Spleen (tissue), 7 donors: ENCODE results near the gene TJP2.

Source experiments
- POLR2A ChIP-seq, 3 donors: fragments of 450-650 bp; IDR thresholded peaks; one replicate each; pipeline ENCODE4 v1.5.1; 2017; ENCODE audit warnings: antibody characterized with exemption in 3 of 3, mild to moderate bottlenecking in 1 of 3
- POLR2AphosphoS5 ChIP-seq, 3 donors: sonication (generic); formaldehyde crosslinking; IDR thresholded peaks; one replicate each; pipeline ENCODE4 v1.5.1; 2017; ENCODE audit warnings: antibody characterized with exemption in 3 of 3
- TF ChIP-seq, protein P1 (sequence below), 11 experiments: fragments of 200-600 bp in 7 of 11; fragments of 450-650 bp in 4 of 11; sonication (generic) in 4 of 11; IDR thresholded peaks in 8 of 11; conservative IDR thresholded peaks in 3 of 11; 1 replicate in 7 of 11; 2 replicates in 4 of 11; pipeline versions ENCODE4 v1.4.0 to v1.8.0; 2016 to 2021; ENCODE audit warnings: antibody characterized with exemption in 11 of 11, inconsistent platforms in 4 of 11, mild to moderate bottlenecking in 1 of 11
- donor health status: DM: no; HTN: no; CAD: no; lungs with moderate emphysema.
- donor health status: DM: no; HTN: no; CAD: no.
- donor health status: DM: no; HTN: no; CAD: no.

DNA sequence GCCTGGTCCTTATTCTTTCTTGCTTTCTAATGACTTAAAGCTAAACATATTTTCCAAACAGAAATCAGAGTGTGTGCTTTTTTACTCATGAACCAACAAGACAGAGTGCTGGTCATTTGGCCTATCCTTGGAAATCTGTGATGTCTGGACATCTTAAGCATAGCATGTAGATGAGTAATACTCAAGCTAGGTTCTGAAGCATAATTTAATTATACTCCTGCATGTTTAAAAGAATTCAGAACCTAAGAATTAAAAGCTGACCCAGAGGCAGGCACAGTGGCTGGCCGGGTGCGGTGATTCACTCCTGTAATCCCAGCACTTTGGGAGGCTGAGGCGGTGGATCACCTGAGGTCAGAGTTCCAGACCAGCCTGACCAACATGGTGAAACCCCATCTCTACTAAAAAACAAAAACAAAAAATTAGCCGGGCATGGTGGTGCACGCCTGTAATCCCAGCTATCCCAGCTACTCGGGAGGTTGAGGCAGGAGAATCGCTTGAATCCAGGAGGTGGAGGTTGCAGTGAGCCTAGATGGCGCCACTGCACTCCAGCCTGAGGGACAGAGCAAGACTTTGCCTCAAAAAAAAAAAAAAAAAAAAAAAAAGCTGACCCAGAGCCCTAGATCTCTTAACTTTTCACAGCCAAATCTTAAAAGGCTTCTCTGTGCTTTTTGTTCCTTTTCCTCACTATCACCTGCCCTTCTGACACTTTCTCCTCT is 16.2 kb upstream of the TJP2 start:
- TF ChIP-seq POLR2A (IDR thresholded peaks at IDR 0.05) = no peak
- TF ChIP-seq, protein P1, sequence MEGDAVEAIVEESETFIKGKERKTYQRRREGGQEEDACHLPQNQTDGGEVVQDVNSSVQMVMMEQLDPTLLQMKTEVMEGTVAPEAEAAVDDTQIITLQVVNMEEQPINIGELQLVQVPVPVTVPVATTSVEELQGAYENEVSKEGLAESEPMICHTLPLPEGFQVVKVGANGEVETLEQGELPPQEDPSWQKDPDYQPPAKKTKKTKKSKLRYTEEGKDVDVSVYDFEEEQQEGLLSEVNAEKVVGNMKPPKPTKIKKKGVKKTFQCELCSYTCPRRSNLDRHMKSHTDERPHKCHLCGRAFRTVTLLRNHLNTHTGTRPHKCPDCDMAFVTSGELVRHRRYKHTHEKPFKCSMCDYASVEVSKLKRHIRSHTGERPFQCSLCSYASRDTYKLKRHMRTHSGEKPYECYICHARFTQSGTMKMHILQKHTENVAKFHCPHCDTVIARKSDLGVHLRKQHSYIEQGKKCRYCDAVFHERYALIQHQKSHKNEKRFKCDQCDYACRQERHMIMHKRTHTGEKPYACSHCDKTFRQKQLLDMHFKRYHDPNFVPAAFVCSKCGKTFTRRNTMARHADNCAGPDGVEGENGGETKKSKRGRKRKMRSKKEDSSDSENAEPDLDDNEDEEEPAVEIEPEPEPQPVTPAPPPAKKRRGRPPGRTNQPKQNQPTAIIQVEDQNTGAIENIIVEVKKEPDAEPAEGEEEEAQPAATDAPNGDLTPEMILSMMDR (IDR thresholded peaks at IDR 0.05 in 8 of 11, conservative IDR thresholded peaks at IDR 0.05 in 3 of 11) = peak in 1 of 11 experiments; percentile 16
- no peak for TF ChIP-seq POLR2AphosphoS5 (IDR thresholded peaks at IDR 0.05)
